K562 treated with DMSO at 1 percent for 4 hours (cell line): Measurements from ENCODE around the gene TMLHE. TPM values are rescaled to one million over a fixed set of nuclear protein-coding genes. Genes with fewer than 3 reads are reported as not detected.

ENCODE experiments used
- total RNA-seq: library from RNA; unstranded; fragments of 300-600 nt; gene quantifications from 2 replicates; pipeline ENCODE4 v1.2.3, GENCODE V29; 2022; ENCODE audit not compliant: insufficient read depth

Gene TMLHE, protein sequence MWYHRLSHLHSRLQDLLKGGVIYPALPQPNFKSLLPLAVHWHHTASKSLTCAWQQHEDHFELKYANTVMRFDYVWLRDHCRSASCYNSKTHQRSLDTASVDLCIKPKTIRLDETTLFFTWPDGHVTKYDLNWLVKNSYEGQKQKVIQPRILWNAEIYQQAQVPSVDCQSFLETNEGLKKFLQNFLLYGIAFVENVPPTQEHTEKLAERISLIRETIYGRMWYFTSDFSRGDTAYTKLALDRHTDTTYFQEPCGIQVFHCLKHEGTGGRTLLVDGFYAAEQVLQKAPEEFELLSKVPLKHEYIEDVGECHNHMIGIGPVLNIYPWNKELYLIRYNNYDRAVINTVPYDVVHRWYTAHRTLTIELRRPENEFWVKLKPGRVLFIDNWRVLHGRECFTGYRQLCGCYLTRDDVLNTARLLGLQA
- total RNA-seq: 5.9 and 8.8 TPM in 2 replicates

DNA sequence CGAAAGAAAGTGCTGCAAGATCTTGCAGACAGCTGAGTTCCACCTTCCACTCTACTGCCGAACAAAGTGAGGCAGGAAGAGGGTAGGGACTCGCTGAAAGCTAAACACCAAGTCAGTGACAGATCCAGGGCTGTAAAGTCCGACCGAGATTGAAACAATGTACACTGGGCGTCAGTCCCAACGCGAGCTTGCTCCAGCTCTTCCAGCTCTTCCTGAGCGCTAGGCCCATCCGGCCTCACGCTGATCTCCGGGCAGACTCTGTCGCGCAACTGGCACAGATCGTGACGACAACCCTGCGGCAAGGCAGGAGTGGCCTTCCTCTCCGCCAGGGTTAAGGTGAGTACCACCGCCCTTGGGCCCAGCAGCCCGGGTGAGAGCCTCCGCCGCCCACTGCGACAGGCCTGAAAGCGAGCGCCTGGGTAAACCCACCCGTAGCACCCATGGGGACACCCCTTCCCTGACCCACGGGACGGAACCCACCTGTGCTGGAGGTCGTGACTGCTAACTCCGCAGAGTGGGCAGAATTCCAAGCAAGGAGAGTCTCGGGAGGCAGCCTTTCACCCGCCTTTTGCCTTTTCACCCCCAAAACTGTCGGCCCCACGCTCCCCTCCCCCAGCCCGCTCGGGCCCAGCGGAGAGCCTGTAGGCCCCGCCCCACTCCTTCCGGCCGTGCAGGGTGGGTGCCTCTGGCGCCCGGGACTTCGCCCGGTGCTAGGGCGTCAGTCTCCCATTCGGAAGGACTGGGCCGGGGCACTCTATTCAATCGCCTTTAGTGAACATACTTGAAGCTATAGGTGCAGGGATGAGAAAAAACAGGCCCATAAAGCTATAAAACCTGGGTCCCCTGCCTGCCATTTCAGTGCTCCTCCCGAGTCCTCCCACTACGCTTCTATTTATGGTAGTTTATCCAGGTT, at the start of gene TMLHE, which contains the start of gene SPRY3:
TMLHE (minus strand) TSS at position 641 of the 913 bp plus-strand sequence. CDS start 67,676 bp downstream, outside the sequence.
SPRY3 (plus strand) TSS at position 275 of the 913 bp plus-strand sequence.

DNA sequence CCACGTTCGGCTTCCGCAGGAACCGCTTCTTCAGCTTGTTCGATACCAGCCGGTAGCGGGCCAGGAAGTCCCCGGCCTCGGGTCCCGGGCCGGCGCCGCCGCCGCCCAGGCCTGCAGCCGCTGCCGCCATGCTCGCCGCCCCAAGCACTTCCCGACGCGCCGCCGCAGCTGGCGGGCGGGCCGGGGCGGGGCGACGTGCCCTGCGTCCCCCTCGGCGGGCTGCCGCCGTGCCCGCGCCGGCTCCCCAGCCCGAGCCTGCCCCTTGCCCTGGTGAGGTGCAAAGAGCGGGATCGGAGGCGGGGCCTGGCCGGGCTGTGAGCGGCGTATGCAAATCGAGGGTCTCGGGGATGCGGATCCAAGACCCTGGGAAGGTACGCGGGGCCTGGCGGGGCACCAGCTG, 154.3 kb downstream of the TMLHE start, which contains the start of gene F8A3:
F8A3 (minus strand) TSS at position 150 of the 400 bp plus-strand sequence; CDS start at position 130, 20 bp downstream.

Other genes starting within 250 kb of the TMLHE start
- gene F8A2, start 230.9 kb downstream of the TMLHE start, total RNA-seq: not detected in 2 replicates
- not detected in 2 replicates for gene F8A3, start 154.3 kb downstream of the TMLHE start, total RNA-seq
- gene SPRY3, start 366 bp downstream of the TMLHE start, total RNA-seq: 0.13 TPM in 1 of 2 replicates, not detected in the other